GM12878 (cell line): ENCODE measurements around the gene SSR1.

ENCODE experiments used
- NR2C2 ChIP-seq: IDR thresholded peaks from 2 replicates; pipeline ENCODE4 v1.6.1; 2011; ENCODE audit warnings: borderline replicate concordance, low read depth; ENCODE audit not compliant: control insufficient read depth, insufficient read length
- PBX3 ChIP-seq: IDR thresholded peaks from 2 replicates; pipeline ENCODE4 v1.6.1; 2011; ENCODE audit warnings: mild to moderate bottlenecking, low read depth, low read length, moderate library complexity; ENCODE audit not compliant: insufficient replicate concordance
- RB1 ChIP-seq: fragments of 450-650 bp; formaldehyde crosslinking; IDR thresholded peaks from 2 replicates; pipeline ENCODE4 v1.6.1; 2017; ENCODE audit warnings: mild to moderate bottlenecking, borderline replicate concordance
- TAF1 ChIP-seq: IDR thresholded peaks from 2 replicates; pipeline ENCODE4 v1.6.1; 2011; ENCODE audit warnings: mild to moderate bottlenecking, low read depth, low read length, borderline replicate concordance

- TF ChIP-seq PBX3 (no peak), RB1 (no peak), TAF1 (no peak), NR2C2 (no peak)
Measured at GRCh38 chr6:7230956-7231713, 81.9 kb downstream of the SSR1 start.
